Measurements from ENCODE around the gene MAP4K4. TPM values are rescaled to one million over a fixed set of nuclear protein-coding genes. Genes with fewer than 3 reads are reported as not detected.
A peak's percentile ranks its signal among the peaks of the same experiment; 100 is the strongest.

The MAP4K4 gene
- total and polyA plus RNA-seq, 7 experiments from 2014 or later, result 13.6 to 138 (median 121) TPM

DNA sequence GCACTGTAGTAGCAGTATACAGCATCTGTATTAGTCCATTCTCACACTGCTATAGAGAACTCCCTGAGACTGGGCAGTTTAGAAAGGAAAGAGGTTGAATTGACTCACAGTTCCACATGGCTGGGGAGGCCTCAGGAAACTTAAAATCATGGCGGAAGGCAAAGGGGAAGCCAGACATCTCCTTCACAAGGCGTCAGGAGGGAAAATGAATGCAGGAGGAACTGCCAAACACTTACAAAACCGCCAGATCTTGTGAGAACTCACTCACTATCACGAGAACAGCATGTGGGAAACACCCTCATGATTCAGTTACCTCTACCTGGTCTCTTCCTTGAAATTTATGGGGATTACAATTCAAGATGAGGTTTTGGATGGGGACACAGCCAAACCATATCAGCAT is 25.4 kb downstream of the MAP4K4 start:
- Mint-ChIP-seq H3K27ac (peak overlapping the region in 8 of 9 donors; percentile 26 to 97 (median 93)), H3K4me3 (peak overlapping the region; percentile 15 to 69 (median 48)), H3K27me3 (no peaks in the 10 kb centered on the region), H3K36me3 (peaks cover 0 to 37% (median 7%) of the 10 kb centered on the region in 5 donors), H3K4me1 (peaks cover 65 to 99% (median 95%) of the 10 kb centered on the region in 7 donors), H3K9me3 (peaks cover 0 to 5% (median 0%) of the 10 kb centered on the region in 11 donors)
- CTCF ChIA-PET, result interaction anchor here (0.7 to 0.9 kb wide), 2 partner anchors 25 to 304 kb away, joined by 3 read pairs; no protein-coding TSS in a partner anchor
- POLR2A ChIA-PET, result interaction anchor here (0.8 to 1.1 kb wide), 3 partner anchors 13 to 22 kb away, joined by 3 to 7 read pairs (median 3); no protein-coding TSS in a partner anchor
- H3K9me3 ChIP-seq (ENCODE audit: control insufficient read depth in 2 of 3, low read length in 3 of 3), result no peaks in the 10 kb centered on the region
- peaks cover 37 to 83% of the 10 kb centered on the region in 2 donors for H3K4me1 ChIP-seq (ENCODE audit: control insufficient read depth in 2 of 2, insufficient read depth in 2 of 2, low read length in 2 of 2)
- peak; percentile 38 for ATAC-seq
- no peak overlapping the region for H3K4me3 ChIP-seq (ENCODE audit: low read length)
- no peaks in the 10 kb centered on the region for H3K27me3 ChIP-seq (ENCODE audit: control insufficient read depth in 2 of 2, insufficient read depth in 2 of 2, low read length in 2 of 2)
- no peaks in the 10 kb centered on the region for H3K36me3 ChIP-seq (ENCODE audit: control insufficient read depth in 2 of 3, insufficient read depth in 3 of 3, low read length in 3 of 3)
- H3K27ac ChIP-seq (ENCODE audit: low read depth, low read length), result no peak overlapping the region
- intact Hi-C loops (cut with micrococcal nuclease), result no loop called here
- no peak for DNase-seq

- H3K4me1 Mint-ChIP-seq, result peaks cover 63 to 99% (median 95%) of the 10 kb centered on the region in 7 donors
- H3K27me3 Mint-ChIP-seq, result no peaks in the 10 kb centered on the region
- H3K27ac Mint-ChIP-seq, result peak overlapping the region in 8 of 9 donors; percentile 26 to 97 (median 93)
- Histone ChIP-seq H3K27ac (ENCODE audit: low read depth, low read length) (no peak overlapping the region), H3K9me3 (ENCODE audit: control insufficient read depth in 2 of 3, low read length in 3 of 3) (no peaks in the 10 kb centered on the region), H3K27me3 (ENCODE audit: control insufficient read depth in 2 of 2, insufficient read depth in 2 of 2, low read length in 2 of 2) (no peaks in the 10 kb centered on the region), H3K4me1 (ENCODE audit: control insufficient read depth in 2 of 2, insufficient read depth in 2 of 2, low read length in 2 of 2) (peaks cover 32 to 84% of the 10 kb centered on the region in 2 donors), H3K4me3 (ENCODE audit: low read length) (no peak overlapping the region), H3K36me3 (ENCODE audit: control insufficient read depth in 2 of 3, insufficient read depth in 3 of 3, low read length in 3 of 3) (no peaks in the 10 kb centered on the region)
- peak overlapping the region in 9 of 10 donors; percentile 25 to 60 (median 48) for H3K4me3 Mint-ChIP-seq
- peaks cover 0 to 5% (median 0%) of the 10 kb centered on the region in 11 donors for H3K9me3 Mint-ChIP-seq
- DNase-seq (no peak), ATAC-seq (no peak)
- POLR2A ChIA-PET, result interaction anchor here (0.8 to 1.1 kb wide), 3 partner anchors 12 to 22 kb away, joined by 3 to 7 read pairs (median 3); no protein-coding TSS in a partner anchor
- H3K36me3 Mint-ChIP-seq, result peaks cover 0 to 37% (median 7%) of the 10 kb centered on the region in 5 donors
- CTCF ChIA-PET, result interaction anchor here (0.6 to 0.9 kb wide), 2 partner anchors 25 to 43 kb away, joined by 3 read pairs; no protein-coding TSS in a partner anchor
- intact Hi-C loops (cut with micrococcal nuclease), result loop anchor here in 1 of 2 donors (2.0 kb wide), 1 partner anchor 15 kb away; no protein-coding TSS in a partner anchor
These were observed 26.0 kb downstream of the MAP4K4 start for GRCh38 chr2:101723371-101724124.

GRCh38 chr2:101724125-101724474 is 26.6 kb downstream of the MAP4K4 start:
- H3K4me3 ChIP-seq (ENCODE audit: low read length), result no peak overlapping the region
- POLR2A ChIA-PET, result interaction anchor here (1.1 to 1.7 kb wide), 2 partner anchors 14 to 17 kb away, joined by 3 to 7 read pairs; no protein-coding TSS in a partner anchor
- peak overlapping the region in 6 of 9 donors; percentile 26 to 97 (median 94) for H3K27ac Mint-ChIP-seq

DNA sequence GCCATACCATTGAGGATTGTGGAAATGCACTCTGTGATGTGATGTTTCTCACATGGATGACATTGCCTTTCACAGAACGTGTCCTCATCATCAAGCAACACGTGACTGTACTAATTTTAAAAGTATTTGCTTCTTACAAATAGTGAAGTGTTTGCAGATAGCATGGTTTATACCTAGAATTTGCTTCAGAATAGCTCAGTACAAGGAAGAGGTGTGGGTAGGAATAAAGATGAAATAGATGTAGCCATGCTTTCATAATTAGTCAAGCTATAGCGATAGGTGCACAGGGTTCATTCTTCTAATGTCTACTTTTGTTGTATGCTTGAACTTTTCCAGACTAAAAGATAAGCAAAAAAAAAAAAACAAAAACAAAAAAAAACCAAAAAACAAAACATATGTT is 27.5 kb downstream of the MAP4K4 start:
- POLR2A ChIA-PET, result interaction anchor here (0.6 to 1.7 kb wide), 6 partner anchors 9 to 304 kb away, joined by 3 to 5 read pairs (median 4); no protein-coding TSS in a partner anchor
- Mint-ChIP-seq H3K27ac (peak overlapping the region in 6 of 9 donors; percentile 3 to 96 (median 40)), H3K4me1 (peaks cover 63 to 99% (median 95%) of the 10 kb centered on the region in 7 donors), H3K27me3 (no peaks in the 10 kb centered on the region), H3K9me3 (peaks cover 0 to 5% (median 0%) of the 10 kb centered on the region in 11 donors), H3K36me3 (peaks cover 0 to 28% (median 7%) of the 10 kb centered on the region in 5 donors), H3K4me3 (peak overlapping the region in 5 of 10 donors; percentile 50 to 61 (median 58))
- no peaks in the 10 kb centered on the region for H3K9me3 ChIP-seq (ENCODE audit: control insufficient read depth in 2 of 3, low read length in 3 of 3)
- no peak for ATAC-seq
- H3K36me3 ChIP-seq (ENCODE audit: control insufficient read depth in 2 of 3, insufficient read depth in 3 of 3, low read length in 3 of 3), result no peaks in the 10 kb centered on the region
- CTCF ChIA-PET, result interaction anchor here (1.1 to 2.0 kb wide), 5 partner anchors 15 to 292 kb away, joined by 3 to 8 read pairs (median 5); no protein-coding TSS in a partner anchor
- no peak overlapping the region for H3K27ac ChIP-seq (ENCODE audit: low read depth, low read length)
- intact Hi-C loops (cut with micrococcal nuclease), result loop anchor here in 1 of 2 donors (1.0 to 5.0 kb wide), 3 partner anchors 14 to 306 kb away; no protein-coding TSS in a partner anchor
- no peaks in the 10 kb centered on the region for H3K27me3 ChIP-seq (ENCODE audit: control insufficient read depth in 2 of 2, insufficient read depth in 2 of 2, low read length in 2 of 2)
- no peak for DNase-seq
- H3K4me3 ChIP-seq (ENCODE audit: low read length), result no peak overlapping the region
- peaks cover 27 to 85% of the 10 kb centered on the region in 2 donors for H3K4me1 ChIP-seq (ENCODE audit: control insufficient read depth in 2 of 2, insufficient read depth in 2 of 2, low read length in 2 of 2)

More at GRCh38 chr2:101724125-101724474, 26.6 kb downstream of the MAP4K4 start:
- Histone ChIP-seq H3K27me3 (ENCODE audit: control insufficient read depth in 2 of 2, insufficient read depth in 2 of 2, low read length in 2 of 2) (no peaks in the 10 kb centered on the region), H3K4me1 (ENCODE audit: control insufficient read depth in 2 of 2, insufficient read depth in 2 of 2, low read length in 2 of 2) (peaks cover 26 to 85% of the 10 kb centered on the region in 2 donors), H3K27ac (ENCODE audit: low read depth, low read length) (no peak overlapping the region), H3K9me3 (ENCODE audit: control insufficient read depth in 2 of 3, low read length in 3 of 3) (no peaks in the 10 kb centered on the region), H3K36me3 (ENCODE audit: control insufficient read depth in 2 of 3, insufficient read depth in 3 of 3, low read length in 3 of 3) (no peaks in the 10 kb centered on the region)
- CTCF ChIA-PET, result interaction anchor here (0.6 kb wide), 1 partner anchor 44 kb away, joined by 3 read pairs; no protein-coding TSS in a partner anchor
- no peak for ATAC-seq
- Mint-ChIP-seq H3K4me1 (peaks cover 62 to 99% (median 95%) of the 10 kb centered on the region in 7 donors), H3K4me3 (peak overlapping the region in 9 of 10 donors; percentile 36 to 60 (median 50)), H3K27me3 (no peaks in the 10 kb centered on the region), H3K36me3 (peaks cover 0 to 34% (median 7%) of the 10 kb centered on the region in 5 donors), H3K9me3 (peaks cover 0 to 5% (median 0%) of the 10 kb centered on the region in 11 donors)
- intact Hi-C loops (cut with micrococcal nuclease), result loop anchor here in 1 of 2 donors (2.0 kb wide), 1 partner anchor 15 kb away; no protein-coding TSS in a partner anchor
- no peak for DNase-seq

DNA sequence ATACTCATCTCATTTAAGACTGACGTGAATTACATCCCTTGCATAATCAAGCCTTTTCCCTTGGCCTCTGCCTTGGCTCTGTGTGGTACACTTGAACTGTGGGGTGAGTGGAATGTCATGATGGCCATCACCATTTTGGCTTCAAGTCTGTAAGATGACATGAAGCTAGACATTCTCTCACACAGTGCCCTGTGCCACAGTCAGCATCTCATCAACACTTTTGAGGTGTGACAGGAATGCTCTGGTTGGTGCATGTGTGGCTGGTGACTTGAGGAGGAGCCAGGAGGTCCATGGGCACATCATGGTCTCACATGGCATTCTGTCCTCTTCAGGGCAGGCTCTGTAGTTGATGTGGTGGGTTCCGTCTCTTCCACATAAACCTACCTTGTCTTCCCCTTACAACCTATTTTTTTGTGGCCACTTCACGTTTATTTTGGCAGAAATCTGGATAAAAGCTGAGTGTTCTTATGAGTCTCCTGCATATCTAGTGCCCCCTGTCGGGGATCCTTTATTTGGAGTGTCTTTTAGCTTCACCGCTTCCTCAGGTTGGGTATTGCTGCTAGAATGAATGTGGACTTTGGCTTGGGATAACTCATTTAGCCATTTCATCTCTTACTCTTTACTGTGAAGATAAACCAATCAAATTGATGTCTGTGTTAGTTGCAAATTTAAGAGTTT is 28.1 kb downstream of the MAP4K4 start:
- H3K36me3 Mint-ChIP-seq, result peaks cover 0 to 26% (median 7%) of the 10 kb centered on the region in 5 donors
- peaks cover 66 to 99% (median 96%) of the 10 kb centered on the region in 7 donors for H3K4me1 Mint-ChIP-seq
- Histone ChIP-seq H3K4me3 (ENCODE audit: low read length) (no peak overlapping the region), H3K27me3 (ENCODE audit: control insufficient read depth in 2 of 2, insufficient read depth in 2 of 2, low read length in 2 of 2) (no peaks in the 10 kb centered on the region), H3K27ac (ENCODE audit: low read depth, low read length) (no peak overlapping the region), H3K36me3 (ENCODE audit: control insufficient read depth in 2 of 3, insufficient read depth in 3 of 3, low read length in 3 of 3) (no peaks in the 10 kb centered on the region), H3K9me3 (ENCODE audit: control insufficient read depth in 2 of 3, low read length in 3 of 3) (no peaks in the 10 kb centered on the region), H3K4me1 (ENCODE audit: control insufficient read depth in 2 of 2, insufficient read depth in 2 of 2, low read length in 2 of 2) (peaks cover 26 to 84% of the 10 kb centered on the region in 2 donors)
- CTCF ChIA-PET, result interaction anchor here (0.5 to 2.0 kb wide), 10 partner anchors 8 to 383 kb away, joined by 3 to 8 read pairs (median 5); no protein-coding TSS in a partner anchor
- H3K27me3 Mint-ChIP-seq, result no peaks in the 10 kb centered on the region
- peak overlapping the region in 7 of 10 donors; percentile 2 to 55 (median 38) for H3K4me3 Mint-ChIP-seq
- H3K9me3 Mint-ChIP-seq, result peaks cover 0 to 5% (median 0%) of the 10 kb centered on the region in 11 donors
- intact Hi-C loops (cut with micrococcal nuclease), result loop anchor here in 1 of 2 donors (1.0 to 5.0 kb wide), 3 partner anchors 13 to 306 kb away; no protein-coding TSS in a partner anchor
- DNase-seq, result peak in 4 of 9 donors; percentile 31 to 43 (median 38)
- H3K27ac Mint-ChIP-seq, result peak overlapping the region in 5 of 9 donors; percentile 34 to 78 (median 38)
- POLR2A ChIA-PET, result interaction anchor here (0.8 to 1.7 kb wide), 5 partner anchors 10 to 27 kb away, joined by 3 to 5 read pairs (median 3); no protein-coding TSS in a partner anchor
- no peak for ATAC-seq
